ENCODE results near the gene TMCC1. TPM values are rescaled to one million over a fixed set of nuclear protein-coding genes. Genes with fewer than 3 reads are reported as not detected.

TMCC1 gene
- total and polyA plus RNA-seq, 10 of the 15 experiments (the other 5 are each of a cell fraction or from before 2014, with no cell fraction given): 2.3 to 21.1 (median 8.4) TPM

- in situ Hi-C loops (cut with MboI): no loop called here
- no peaks in the 10 kb centered on the region for H3K4me1 ChIP-seq (ENCODE audit: control insufficient read depth, insufficient read depth, low read length)
- H3K79me2 ChIP-seq (ENCODE audit: control insufficient read depth, insufficient read depth, low read length): no peaks in the 10 kb centered on the region
These were observed 205.1 kb downstream of the TMCC1 start for GRCh38 chr3:129688271-129688895.

More at GRCh38 chr3:129688271-129688895, 205.1 kb downstream of the TMCC1 start:
- 89% methylated on average over 11 of the region's 11 CpGs for WGBS (ENCODE audit: insufficient coverage, insufficient replicate concordance, low lambda C conversion rate, missing lambda C conversion rate)
- ChIA-PET CTCF (interaction anchor here (0.6 to 0.9 kb wide), 2 partner anchors 33 to 214 kb away, joined by 3 to 4 read pairs; no protein-coding TSS in a partner anchor), SMC1A (ENCODE audit: uncharacterized antibody, unreplicated experiment) (interaction anchor here (0.7 to 1.1 kb wide), 5 partner anchors 14 to 105 kb away, joined by 3 to 5 read pairs (median 3); no protein-coding TSS in a partner anchor), RAD21 (ENCODE audit: unreplicated experiment) (interaction anchor here (1.5 kb wide), 1 partner anchor 198 kb away, joined by 3 read pairs; no protein-coding TSS in a partner anchor), POLR2A (no interaction called here)
- DNase-seq (ENCODE audit: low read depth, low spot score) (no peak), FAIRE-seq (no peak), ATAC-seq (no peak)
- Histone ChIP-seq H3K36me3 (ENCODE audit: control insufficient read depth in 2 of 2, insufficient read depth in 2 of 2, low read length in 1 of 2) (no peaks in the 10 kb centered on the region), H3K9ac (ENCODE audit: control insufficient read depth, insufficient read depth, low read length) (no peak overlapping the region), H3K27ac (ENCODE audit: control insufficient read depth, insufficient read depth) (no peak overlapping the region), H3K4me3 (no peak overlapping the region), H3K27me3 (replicated peaks in 1 of 2; ENCODE audit: control insufficient read depth in 2 of 2, insufficient read depth in 2 of 2, low read length in 1 of 2) (no peaks in the 10 kb centered on the region), H2AFZ (ENCODE audit: control insufficient read depth, low read depth, low read length) (no peak overlapping the region), H4K20me1 (ENCODE audit: control insufficient read depth, insufficient read depth) (no peaks in the 10 kb centered on the region), H3K9me3 (replicated peaks; ENCODE audit: control insufficient read depth, insufficient read depth, low read length) (no peaks in the 10 kb centered on the region), H3K4me2 (ENCODE audit: control insufficient read depth, insufficient read depth) (no peak overlapping the region)
- intact Hi-C loops (cut with micrococcal nuclease; ENCODE audit: unreplicated experiment): no loop called here
- TF ChIP-seq TAF1 (IDR thresholded peaks at IDR 0.05; ENCODE audit: borderline replicate concordance, low read depth, low read length) (no peak), SP1 (IDR thresholded peaks at IDR 0.05; ENCODE audit: low read depth, low read length) (no peak), LARP7 (IDR thresholded peaks at IDR 0.05) (no peak), NFYA (IDR thresholded peaks at IDR 0.05; ENCODE audit: borderline replicate concordance, low read depth, low read length) (no peak), RCOR1 (conservative IDR thresholded peaks at IDR 0.05; ENCODE audit: low read depth, low read length) (no peak), CBX3 (IDR thresholded peaks at IDR 0.05; ENCODE audit: borderline replicate concordance, low read depth) (no peak), SMARCA5 (IDR thresholded peaks at IDR 0.05) (no peak), HDGF (IDR thresholded peaks at IDR 0.05) (no peak), EGR1 (IDR thresholded peaks at IDR 0.05; ENCODE audit: borderline replicate concordance in 1 of 2, low read depth in 2 of 2, low read length in 2 of 2) (no peak), YY1 (IDR thresholded peaks at IDR 0.05; ENCODE audit: low read depth, low read length) (no peak)
- TF ChIP-seq, protein P1, sequence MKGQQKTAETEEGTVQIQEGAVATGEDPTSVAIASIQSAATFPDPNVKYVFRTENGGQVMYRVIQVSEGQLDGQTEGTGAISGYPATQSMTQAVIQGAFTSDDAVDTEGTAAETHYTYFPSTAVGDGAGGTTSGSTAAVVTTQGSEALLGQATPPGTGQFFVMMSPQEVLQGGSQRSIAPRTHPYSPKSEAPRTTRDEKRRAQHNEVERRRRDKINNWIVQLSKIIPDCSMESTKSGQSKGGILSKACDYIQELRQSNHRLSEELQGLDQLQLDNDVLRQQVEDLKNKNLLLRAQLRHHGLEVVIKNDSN (IDR thresholded peaks at IDR 0.05; ENCODE audit: borderline replicate concordance, extremely low read length, insufficient read depth, low read depth, low read length): no peak
- TF ChIP-seq, protein P2, sequence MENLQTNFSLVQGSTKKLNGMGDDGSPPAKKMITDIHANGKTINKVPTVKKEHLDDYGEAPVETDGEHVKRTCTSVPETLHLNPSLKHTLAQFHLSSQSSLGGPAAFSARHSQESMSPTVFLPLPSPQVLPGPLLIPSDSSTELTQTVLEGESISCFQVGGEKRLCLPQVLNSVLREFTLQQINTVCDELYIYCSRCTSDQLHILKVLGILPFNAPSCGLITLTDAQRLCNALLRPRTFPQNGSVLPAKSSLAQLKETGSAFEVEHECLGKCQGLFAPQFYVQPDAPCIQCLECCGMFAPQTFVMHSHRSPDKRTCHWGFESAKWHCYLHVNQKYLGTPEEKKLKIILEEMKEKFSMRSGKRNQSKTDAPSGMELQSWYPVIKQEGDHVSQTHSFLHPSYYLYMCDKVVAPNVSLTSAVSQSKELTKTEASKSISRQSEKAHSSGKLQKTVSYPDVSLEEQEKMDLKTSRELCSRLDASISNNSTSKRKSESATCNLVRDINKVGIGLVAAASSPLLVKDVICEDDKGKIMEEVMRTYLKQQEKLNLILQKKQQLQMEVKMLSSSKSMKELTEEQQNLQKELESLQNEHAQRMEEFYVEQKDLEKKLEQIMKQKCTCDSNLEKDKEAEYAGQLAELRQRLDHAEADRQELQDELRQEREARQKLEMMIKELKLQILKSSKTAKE (IDR thresholded peaks at IDR 0.05; ENCODE audit: low read depth, poor library complexity, severe bottlenecking): no peak
- TF ChIP-seq, protein P3, sequence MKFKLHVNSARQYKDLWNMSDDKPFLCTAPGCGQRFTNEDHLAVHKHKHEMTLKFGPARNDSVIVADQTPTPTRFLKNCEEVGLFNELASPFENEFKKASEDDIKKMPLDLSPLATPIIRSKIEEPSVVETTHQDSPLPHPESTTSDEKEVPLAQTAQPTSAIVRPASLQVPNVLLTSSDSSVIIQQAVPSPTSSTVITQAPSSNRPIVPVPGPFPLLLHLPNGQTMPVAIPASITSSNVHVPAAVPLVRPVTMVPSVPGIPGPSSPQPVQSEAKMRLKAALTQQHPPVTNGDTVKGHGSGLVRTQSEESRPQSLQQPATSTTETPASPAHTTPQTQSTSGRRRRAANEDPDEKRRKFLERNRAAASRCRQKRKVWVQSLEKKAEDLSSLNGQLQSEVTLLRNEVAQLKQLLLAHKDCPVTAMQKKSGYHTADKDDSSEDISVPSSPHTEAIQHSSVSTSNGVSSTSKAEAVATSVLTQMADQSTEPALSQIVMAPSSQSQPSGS (IDR thresholded peaks at IDR 0.05; ENCODE audit: low read length): no peak
- no TSS peak for BruUV-seq (replicated peaks)

Data from GM12878 (cell line).